ENCODE results near the gene ARMH4.
A peak's percentile ranks its signal among the peaks of the same experiment; 100 is the strongest.

DNA sequence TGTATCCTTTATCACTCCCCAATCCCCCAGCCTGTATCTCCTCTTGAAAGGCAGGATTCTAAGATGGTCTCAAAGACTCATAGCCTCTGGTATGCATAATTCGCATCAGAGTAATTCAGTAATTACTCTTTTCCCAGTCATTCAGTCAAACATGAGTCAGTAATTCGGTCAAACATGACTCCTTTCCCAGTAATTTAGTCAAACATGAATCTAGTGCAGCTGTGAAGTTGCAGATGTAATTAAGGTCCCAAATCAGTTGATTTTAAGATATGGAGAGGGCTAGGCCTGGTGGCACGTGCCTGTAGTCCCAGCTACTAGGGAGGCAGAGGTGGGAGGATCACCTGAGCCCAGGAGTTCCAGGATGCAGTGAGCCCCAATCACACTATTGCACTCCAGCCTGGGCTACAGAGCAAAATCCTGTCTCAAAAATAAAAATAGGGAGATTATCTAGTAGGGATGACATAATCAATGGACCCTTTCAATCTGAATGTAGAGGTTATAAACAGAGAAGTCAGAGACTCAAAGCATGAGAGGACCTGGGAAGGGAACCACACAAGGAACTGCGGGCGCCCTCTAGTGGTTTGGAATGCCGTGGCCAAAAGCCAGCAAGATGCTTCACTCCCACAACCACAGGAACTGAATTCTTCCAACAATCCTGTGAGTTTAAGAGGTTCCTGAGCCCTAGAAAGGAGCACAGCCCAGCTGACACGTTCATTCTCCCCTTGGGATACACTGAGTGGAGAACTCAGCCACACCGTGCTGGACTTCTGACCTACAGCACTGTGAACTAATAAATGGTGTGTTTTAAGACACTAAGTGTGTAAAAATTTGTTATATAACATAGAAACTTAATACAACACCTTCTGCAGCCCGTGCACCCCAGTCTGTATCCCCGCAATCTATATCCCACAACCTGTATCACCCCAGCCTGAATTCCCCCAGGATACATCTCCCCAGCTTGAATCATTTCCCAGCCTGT lies 14.3 kb upstream of the ARMH4 start:
- TF ChIP-seq, protein P1, sequence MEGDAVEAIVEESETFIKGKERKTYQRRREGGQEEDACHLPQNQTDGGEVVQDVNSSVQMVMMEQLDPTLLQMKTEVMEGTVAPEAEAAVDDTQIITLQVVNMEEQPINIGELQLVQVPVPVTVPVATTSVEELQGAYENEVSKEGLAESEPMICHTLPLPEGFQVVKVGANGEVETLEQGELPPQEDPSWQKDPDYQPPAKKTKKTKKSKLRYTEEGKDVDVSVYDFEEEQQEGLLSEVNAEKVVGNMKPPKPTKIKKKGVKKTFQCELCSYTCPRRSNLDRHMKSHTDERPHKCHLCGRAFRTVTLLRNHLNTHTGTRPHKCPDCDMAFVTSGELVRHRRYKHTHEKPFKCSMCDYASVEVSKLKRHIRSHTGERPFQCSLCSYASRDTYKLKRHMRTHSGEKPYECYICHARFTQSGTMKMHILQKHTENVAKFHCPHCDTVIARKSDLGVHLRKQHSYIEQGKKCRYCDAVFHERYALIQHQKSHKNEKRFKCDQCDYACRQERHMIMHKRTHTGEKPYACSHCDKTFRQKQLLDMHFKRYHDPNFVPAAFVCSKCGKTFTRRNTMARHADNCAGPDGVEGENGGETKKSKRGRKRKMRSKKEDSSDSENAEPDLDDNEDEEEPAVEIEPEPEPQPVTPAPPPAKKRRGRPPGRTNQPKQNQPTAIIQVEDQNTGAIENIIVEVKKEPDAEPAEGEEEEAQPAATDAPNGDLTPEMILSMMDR (IDR thresholded peaks at IDR 0.05), result peak; percentile 22 to 82 (median 50)
- TF ChIP-seq POLR2A (IDR thresholded peaks at IDR 0.05), result no peak

All from sigmoid colon (tissue), 3 donors.